ENCODE data around the gene SCNM1. TPM values are rescaled to one million over a fixed set of nuclear protein-coding genes. Genes with fewer than 3 reads are reported as not detected.

SCNM1 gene
- total RNA-seq, 4 donors from 2014 or later, result 24.1 to 38.8 (median 27.3) TPM

DNA sequence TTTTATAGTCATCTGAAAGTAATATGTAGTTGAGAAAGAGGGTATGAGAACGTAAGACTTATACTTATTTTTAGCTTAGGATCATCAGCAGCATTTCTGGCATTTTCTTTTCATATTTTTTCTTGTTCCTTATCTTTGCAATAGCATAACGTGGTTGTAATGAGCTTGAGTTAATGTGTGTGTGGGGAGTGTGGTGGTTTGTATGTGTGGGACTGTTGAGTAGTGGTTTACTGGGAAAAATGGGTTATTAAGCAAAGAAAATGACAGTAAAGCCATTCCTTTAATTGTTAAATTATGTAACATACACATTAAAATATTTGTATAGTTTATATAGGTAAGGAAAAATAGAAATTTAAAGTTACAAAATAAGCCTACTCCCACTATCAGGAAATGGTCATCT is 47.6 kb downstream of the SCNM1 start:
- no peak for DNase-seq (ENCODE audit: low spot score in 2 of 2)
- 30% methylated on average over 2 of the region's 2 CpGs for WGBS, 2 donors
- intact Hi-C loops (cut with DNase I; ENCODE audit: low total_unique reads), result no loop called here

More for the DNA sequence above, 47.6 kb downstream of the SCNM1 start:
- no peak for TF ChIP-seq CTCF (IDR thresholded peaks at IDR 0.05)
- TF ChIP-seq POLR2A (IDR thresholded peaks at IDR 0.05), result no peak
- H3K4me3 ChIP-seq (ENCODE audit: low read depth, poor library complexity, severe bottlenecking), result no peak overlapping the region

Other genes with a start within 250 kb of the SCNM1 start
- 10 to 100 TPM; 23.5 to 38.1 (median 32.8) TPM for gene SETDB1, start 239.8 kb upstream of the SCNM1 start, total RNA-seq
- 10 to 100 TPM; 28.8 to 50.1 (median 41.3) TPM for gene CERS2, start 191.3 kb upstream of the SCNM1 start, total RNA-seq
- gene ANXA9, start 183.9 kb upstream of the SCNM1 start, total RNA-seq, result 100 to 1,000 TPM in 1 of 4 donors, 10 to 100 TPM in 3; 55.1 to 103 (median 82.4) TPM
- 10 to 100 TPM; 28.5 to 36.6 (median 30.8) TPM for gene MINDY1, start 159.2 kb upstream of the SCNM1 start, total RNA-seq
- 10 to 100 TPM; 12.9 to 30.7 (median 22.9) TPM for gene PRUNE1, start 157.7 kb upstream of the SCNM1 start, total RNA-seq
- gene BNIPL, start 129.6 kb upstream of the SCNM1 start, total RNA-seq, result 100 to 1,000 TPM; 220 to 297 (median 254) TPM
- 1 to 10 TPM; 3.1 to 4.6 (median 3.6) TPM for gene C1orf56, start 118.4 kb upstream of the SCNM1 start, total RNA-seq
- gene CDC42SE1, start 106.5 kb upstream of the SCNM1 start, total RNA-seq, result 10 to 100 TPM; 88.8 to 93.5 (median 92.0) TPM
- 1 to 10 TPM in 1 of 4 donors, under 1 TPM in 3; 0.47 to 1.6 (median 0.70) TPM for gene MLLT11, start 105.7 kb upstream of the SCNM1 start, total RNA-seq
- 10 to 100 TPM in 2 of 4 donors, 1 to 10 TPM in 2; 8.1 to 16.6 (median 11.0) TPM for gene GABPB2, start 95.4 kb upstream of the SCNM1 start, total RNA-seq
- 10 to 100 TPM in 2 of 4 donors, 1 to 10 TPM in 2; 9.7 to 30.4 (median 14.3) TPM for gene SEMA6C, start 19.5 kb upstream of the SCNM1 start, total RNA-seq
- 1 to 10 TPM; 1.2 to 5.6 (median 3.0) TPM for gene TNFAIP8L2, start 9.5 kb upstream of the SCNM1 start, total RNA-seq
- 10 to 100 TPM in 3 of 4 donors, 1 to 10 TPM in 1; 9.2 to 16.1 (median 11.8) TPM for gene LYSMD1, start 242 bp upstream of the SCNM1 start, total RNA-seq
- gene TMOD4, start 9.8 kb downstream of the SCNM1 start, total RNA-seq, result under 1 TPM in 1 of 4 donors, not detected in 3; 0.49 TPM
- gene VPS72, start 24.1 kb downstream of the SCNM1 start, total RNA-seq, result 10 to 100 TPM; 27.3 to 43.3 (median 31.1) TPM
- gene PIP5K1A, start 32.4 kb downstream of the SCNM1 start, total RNA-seq, result 10 to 100 TPM; 27.7 to 67.6 (median 44.1) TPM
- 100 to 1,000 TPM in 3 of 4 donors, 10 to 100 TPM in 1; 69.9 to 122 (median 118) TPM for gene PSMD4, start 88.6 kb downstream of the SCNM1 start, total RNA-seq
- gene ZNF687, start 116.2 kb downstream of the SCNM1 start, total RNA-seq, result 10 to 100 TPM; 21.9 to 45.0 (median 32.2) TPM
- gene PI4KB, start 161.3 kb downstream of the SCNM1 start, total RNA-seq, result 10 to 100 TPM; 45.4 to 55.3 (median 49.4) TPM
- 10 to 100 TPM; 13.2 to 23.2 (median 16.7) TPM for gene RFX5, start 181.1 kb downstream of the SCNM1 start, total RNA-seq
- 10 to 100 TPM; 25.4 to 39.9 (median 38.1) TPM for gene SELENBP1, start 206.6 kb downstream of the SCNM1 start, total RNA-seq
- 100 to 1,000 TPM; 188 to 267 (median 213) TPM for gene PSMB4, start 233.4 kb downstream of the SCNM1 start, total RNA-seq